Liver (tissue), 9 donors: Measurements from ENCODE around the gene ATP6V1C2. TPM values are rescaled to one million over a fixed set of nuclear protein-coding genes. Genes with fewer than 3 reads are reported as not detected.
"Not testable (repeated sequence)": the region's sequence is repeated elsewhere in the genome, so short reads cannot be mapped to it uniquely, and the experiment has no call there.

Source experiments
- DNase-seq: peaks from one replicate; pipeline ENCODE4 v3.0.0-alpha.2; 2017; ENCODE audit warnings: low spot score
- H3K27ac ChIP-seq, 2 donors: one replicate each; pipeline ENCODE4 v1.7.0; 2013; ENCODE audit warnings: inconsistent platforms in 2 of 2, low read length in 2 of 2, control low read depth in 1 of 2, low read depth in 1 of 2, mild to moderate bottlenecking in 1 of 2
- H3K27me3 ChIP-seq, 4 donors: one replicate each; pipeline versions ENCODE4 v1.6.1 to v1.7.0; 2013; ENCODE audit warnings: low read length in 3 of 4, inconsistent platforms in 1 of 4, mild to moderate bottlenecking in 1 of 4, moderate library complexity in 1 of 4; ENCODE audit not compliant: control insufficient read depth in 4 of 4, insufficient read depth in 4 of 4
- H3K36me3 ChIP-seq, 4 donors: one replicate each; pipeline versions ENCODE4 v1.6.1 to v1.7.0; 2013; ENCODE audit warnings: low read length in 3 of 4, mild to moderate bottlenecking in 3 of 4, low read depth in 1 of 4, moderate library complexity in 1 of 4; ENCODE audit not compliant: control insufficient read depth in 4 of 4, insufficient read depth in 3 of 4
- H3K4me1 ChIP-seq, 4 donors: one replicate each; pipeline versions ENCODE4 v1.6.1 to v1.7.0; 2013; ENCODE audit warnings: low read length in 3 of 4, mild to moderate bottlenecking in 3 of 4, moderate library complexity in 1 of 4; ENCODE audit not compliant: control insufficient read depth in 4 of 4, insufficient read depth in 4 of 4
- H3K4me3 ChIP-seq, 3 donors: one replicate each; pipeline versions ENCODE4 v1.6.1 to v1.7.0; 2013; ENCODE audit warnings: low read length in 3 of 3, control low read depth in 1 of 3, low read depth in 1 of 3, mild to moderate bottlenecking in 1 of 3
- H3K9ac ChIP-seq, 2 donors: one replicate each; pipeline ENCODE4 v1.7.0; 2013; ENCODE audit warnings: low read length in 2 of 2, mild to moderate bottlenecking in 2 of 2, moderate library complexity in 2 of 2, control low read depth in 1 of 2, low read depth in 1 of 2
- H3K9me3 ChIP-seq, 4 donors: one replicate each; pipeline versions ENCODE4 v1.6.1 to v1.7.0; 2013; ENCODE audit warnings: low read length in 3 of 4; ENCODE audit not compliant: control insufficient read depth in 4 of 4
- ATF3 ChIP-seq: IDR thresholded peaks from 2 replicates; pipeline ENCODE4 v1.6.1; 2016; ENCODE audit warnings: antibody characterized with exemption
- FOXA1 ChIP-seq: IDR thresholded peaks from 2 replicates; pipeline ENCODE4 v1.6.1; 2016; ENCODE audit warnings: antibody characterized with exemption
- FOXA2 ChIP-seq: IDR thresholded peaks from 2 replicates; pipeline ENCODE4 v1.6.1; 2016; ENCODE audit warnings: antibody characterized with exemption
- GABPA ChIP-seq, 2 donors: IDR thresholded peaks in 1 of 2; conservative IDR thresholded peaks in 1 of 2; 2 replicates each; pipeline ENCODE4 v1.6.1; 2016; ENCODE audit warnings: antibody characterized with exemption in 2 of 2, mild to moderate bottlenecking in 1 of 2, moderate library complexity in 1 of 2
- HNF4G ChIP-seq: IDR thresholded peaks from 2 replicates; pipeline ENCODE4 v1.6.1; 2016; ENCODE audit warnings: antibody characterized with exemption
- MAX ChIP-seq: IDR thresholded peaks from 2 replicates; pipeline ENCODE4 v1.6.1; 2016; ENCODE audit warnings: antibody characterized with exemption
- RAD21 ChIP-seq, 2 donors: IDR thresholded peaks; 2 replicates each; pipeline ENCODE4 v1.6.1; 2016; ENCODE audit warnings: antibody characterized with exemption in 2 of 2, mild to moderate bottlenecking in 2 of 2
- REST ChIP-seq: IDR thresholded peaks from 2 replicates; pipeline ENCODE4 v1.6.1; 2016; ENCODE audit warnings: antibody characterized with exemption, mild to moderate bottlenecking
- RXRA ChIP-seq, 2 donors: IDR thresholded peaks; 2 replicates each; pipeline ENCODE4 v1.6.1; 2017 to 2018; ENCODE audit warnings: antibody characterized with exemption in 2 of 2, mild to moderate bottlenecking in 1 of 2
- SP1 ChIP-seq: IDR thresholded peaks from 2 replicates; pipeline ENCODE4 v1.6.1; 2018; ENCODE audit warnings: antibody characterized with exemption, mild to moderate bottlenecking
- TAF1 ChIP-seq: conservative IDR thresholded peaks from 2 replicates; pipeline ENCODE4 v1.6.1; 2016; ENCODE audit warnings: antibody characterized with exemption, mild to moderate bottlenecking
- WGBS: extraction: QIAGEN DNeasy Blood & Tissue Kit; methylation state at CpG from one replicate; pipeline ENCODE4 v1.1.7; 2013; 5-methylcytosine and 5-hydroxymethylcytosine counted together
- polyA plus RNA-seq, 2 donors: library from polyadenylated mRNA; stranded (reverse) in 1 of 2; unstranded in 1 of 2; fragments of 200-250 nt in 1 of 2; fragments of >200 nt in 1 of 2; fragmentation: Nextera tagmentation in 1 of 2; extraction: Ambion mirVana in 1 of 2; gene quantifications; one replicate each; pipeline versions ENCODE4 v1.2.1 to v1.2.3, GENCODE V29; 2013 to 2015
- total RNA-seq, 2 donors: library from RNA; depleted of rRNA; stranded (reverse); fragments of >200 nt; gene quantifications; one replicate each; pipeline ENCODE4 v1.2.3, GENCODE V29; 2014
- donor health status: healthy.
- donor health status: healthy.
- donor health status: healthy.
- donor health status: healthy.
- donor health status: healthy.

ATP6V1C2 gene
- total and polyA plus RNA-seq, 4 donors: 0.08 to 0.66 (median 0.33) TPM

GRCh38 chr2:10812362-10813162 is 91.1 kb downstream of the ATP6V1C2 start, which contains the start of gene PDIA6 (continued):
- peak; percentile 53 to 78 for TF ChIP-seq GABPA (IDR thresholded peaks at IDR 0.05 in 1 of 2, conservative IDR thresholded peaks at IDR 0.05 in 1 of 2)
- TF ChIP-seq ATF3: no peak

GRCh38 chr2:10813163-10814138 is 92.0 kb downstream of the ATP6V1C2 start:
- peak overlapping the region; percentile 16 to 54 for H3K9ac ChIP-seq
- not testable (repeated sequence) for H3K27me3 ChIP-seq, H3K36me3 ChIP-seq, DNase-seq, H3K9me3 ChIP-seq
- peak overlapping the region; percentile 85 to 94 for H3K27ac ChIP-seq
- H3K4me1 ChIP-seq: peaks cover 10 to 28% (median 21%) of the 10 kb centered on the region in 4 donors
- peak overlapping the region; percentile 44 to 99 (median 63) for H3K4me3 ChIP-seq
- WGBS: 54% methylated on average over 37 of the region's 37 CpGs

GRCh38 chr2:10814142-10814541 is 92.7 kb downstream of the ATP6V1C2 start:
- H3K9ac ChIP-seq: no peak overlapping the region
- DNase-seq: no peak
- 76% methylated on average over 10 of the region's 10 CpGs for WGBS
- H3K4me1 ChIP-seq: peaks cover 5 to 25% (median 19%) of the 10 kb centered on the region in 4 donors
- no peaks in the 10 kb centered on the region for H3K9me3 ChIP-seq
- peaks cover 0 to 1% (median 0%) of the 10 kb centered on the region in 4 donors for H3K36me3 ChIP-seq
- TF ChIP-seq MAX (no peak), ATF3 (no peak), HNF4G (no peak), FOXA1 (no peak), GABPA (IDR thresholded peaks at IDR 0.05 in 1 of 2, conservative IDR thresholded peaks at IDR 0.05 in 1 of 2) (no peak), SP1 (no peak), TAF1 (no peak), RXRA (IDR thresholded peaks at IDR 0.05) (no peak), RAD21 (IDR thresholded peaks at IDR 0.05) (no peak), FOXA2 (no peak), REST (no peak)
- no peaks in the 10 kb centered on the region for H3K27me3 ChIP-seq
- no peak overlapping the region for H3K27ac ChIP-seq
- H3K4me3 ChIP-seq: no peak overlapping the region
